K562 (cell line): ENCODE results near the gene CD44. TPM values are rescaled to one million over a fixed set of nuclear protein-coding genes. Genes with fewer than 3 reads are reported as not detected.

Experiments
- ATAC-seq: fragments of 200-7000 bp; cut with Tn5 transposase; 3 replicates; pipeline ENCODE4 v1.9.1; 2020; ENCODE audit warnings: moderate library complexity
- BruUV-seq: library from RNA; stranded (reverse); fragments of 400-500 nt; replicated peaks from 2 replicates; lab custom pipeline; 2021; lab: Mats Ljungman, UMichigan
- CTCF ChIA-PET: fragments of 300-600 bp; formaldehyde crosslinking; extraction: SDS; loops from one replicate; lab custom pipeline; 2021; ENCODE audit warnings: low intra/inter-chr PET ratio; lab: Yijun Ruan, JAX
- POLR2A ChIA-PET: fragments of 300-600, 350-650 bp; sonication (Branson Sonifier 250); formaldehyde crosslinking; extraction: SDS; loops from one replicate; lab custom pipeline; 2021; ENCODE audit warnings: antibody characterized with exemption, inconsistent platforms; lab: Yijun Ruan, JAX
- DNase-seq, 4 experiments: peaks; one replicate each; pipeline versions ENCODE4 v3.0.0 to v3.0.0-alpha.2; 2011 to 2018; ENCODE audit warnings: low spot score in 3 of 4, mixed read lengths in 3 of 4; ENCODE audit errors: extremely low read depth in 1 of 4
- FAIRE-seq: peaks from 2 replicates; lab custom pipeline; 2011; peaks lifted over from hg19 to GRCh38; lab: Jason Lieb, UNC
- H2AFZ ChIP-seq: 2 replicates; pipeline ENCODE4 v1.6.0; 2011; ENCODE audit warnings: low read depth, low read length, control low read depth, inconsistent platforms
- H3K27ac ChIP-seq: fragments of 200-600 bp; 3 replicates; pipeline ENCODE4 v1.8.0; 2011; ENCODE audit warnings: low read depth, mild to moderate bottlenecking, control low read depth, inconsistent platforms, low read length, moderate library complexity, mixed read lengths; ENCODE audit errors: extremely low read depth
- H3K27me3 ChIP-seq, 2 experiments: fragments of 300-600 bp in 1 of 2; 2 replicates in 1 of 2; 3 replicates in 1 of 2; pipeline versions ENCODE4 v1.6.0 to v1.8.0; 2011; ENCODE audit warnings: inconsistent platforms in 2 of 2, low read length in 2 of 2, mild to moderate bottlenecking in 1 of 2, mixed read lengths in 1 of 2, moderate library complexity in 1 of 2; ENCODE audit not compliant: control insufficient read depth in 2 of 2, insufficient read depth in 2 of 2
- H3K36me3 ChIP-seq: fragments of 300-600 bp; 3 replicates; pipeline ENCODE4 v1.8.0; 2011; ENCODE audit warnings: mild to moderate bottlenecking, low read length, inconsistent platforms; ENCODE audit not compliant: control insufficient read depth, insufficient read depth
- H3K4me1 ChIP-seq, 2 experiments: fragments of 200-600 bp in 1 of 2; replicated peaks in 1 of 2; 2 replicates in 1 of 2; 3 replicates in 1 of 2; pipeline versions ENCODE4 v1.5.1 to v1.8.0; 2011; ENCODE audit warnings: inconsistent platforms in 2 of 2, low read length in 2 of 2, mild to moderate bottlenecking in 1 of 2, mixed read lengths in 1 of 2, moderate library complexity in 1 of 2; ENCODE audit not compliant: control insufficient read depth in 2 of 2, insufficient read depth in 2 of 2
- H3K4me2 ChIP-seq: 2 replicates; pipeline ENCODE4 v1.6.1; 2011; ENCODE audit warnings: low read length, control low read depth, inconsistent platforms, mixed read lengths; ENCODE audit not compliant: insufficient read depth
- H3K4me3 ChIP-seq: fragments of 200-600 bp; sonication (generic), shearing (Covaris generic); 2 replicates; pipeline ENCODE4 v1.5.1; 2016; ENCODE audit warnings: control low read depth, inconsistent platforms
- H3K79me2 ChIP-seq: fragments of 200-600 bp; 3 replicates; pipeline ENCODE4 v1.8.0; 2011; ENCODE audit warnings: low read length, inconsistent platforms; ENCODE audit not compliant: control insufficient read depth, insufficient read depth
- H3K9ac ChIP-seq, 2 experiments: 2 replicates each; pipeline versions ENCODE4 v1.6.0 to v1.6.1; 2011; ENCODE audit warnings: low read depth in 2 of 2, low read length in 2 of 2, control low read depth in 1 of 2, inconsistent platforms in 1 of 2, mild to moderate bottlenecking in 1 of 2, mixed read lengths in 1 of 2; ENCODE audit not compliant: insufficient read depth in 1 of 2
- H3K9me1 ChIP-seq: one replicate; pipeline ENCODE4 v1.6.0; 2011; ENCODE audit warnings: inconsistent platforms, mild to moderate bottlenecking, low read length, moderate library complexity; ENCODE audit not compliant: control insufficient read depth, insufficient read depth
- H3K9me3 ChIP-seq: replicated peaks from 2 replicates; pipeline ENCODE4 v1.5.1; 2011; ENCODE audit warnings: low read depth, low read length, inconsistent platforms; ENCODE audit not compliant: control insufficient read depth, insufficient read depth
- H4K20me1 ChIP-seq: replicated peaks from 2 replicates; pipeline ENCODE4 v1.6.1; 2011; ENCODE audit warnings: low read length, inconsistent platforms, mixed read lengths; ENCODE audit not compliant: control insufficient read depth, insufficient read depth
- CEBPG ChIP-seq, 3 experiments: fragments of 200-800 bp in 1 of 3; sonication (Bioruptor generic) in 1 of 3; sonication (generic) in 1 of 3; formaldehyde crosslinking in 1 of 3; IDR thresholded peaks in 2 of 3; conservative IDR thresholded peaks in 1 of 3; 2 replicates each; pipeline versions ENCODE4 v1.6.1 to v1.8.0; 2016 to 2022; ENCODE audit warnings: missing compliant biosample characterization in 2 of 3, missing genetic modification characterization in 2 of 3, mild to moderate bottlenecking in 1 of 3, missing genetic modification reagents in 1 of 3
- DNMT1 ChIP-seq: fragments of 450-650 bp; IDR thresholded peaks from 2 replicates; pipeline ENCODE4 v1.6.1; 2016; ENCODE audit warnings: antibody characterized with exemption, mild to moderate bottlenecking
- ESRRB ChIP-seq: fragments of 250-450 bp; sonication (Bioruptor Pico); IDR thresholded peaks from 2 replicates; pipeline ENCODE4 v1.5.0; 2020; ENCODE audit warnings: mild to moderate bottlenecking, moderate library complexity, borderline replicate concordance
- GATA2 ChIP-seq: sonication (generic); formaldehyde crosslinking; IDR thresholded peaks from 2 replicates; pipeline ENCODE4 v1.4.0; 2020; ENCODE audit warnings: mild to moderate bottlenecking, missing genetic modification reagents
- NCOA6 ChIP-seq: fragments of 450-650 bp; IDR thresholded peaks from 2 replicates; pipeline ENCODE4 v1.6.1; 2017; ENCODE audit warnings: mild to moderate bottlenecking
- NEUROD1 ChIP-seq: fragments of 150-350 bp; IDR thresholded peaks from 2 replicates; pipeline ENCODE4 v1.6.1; 2014; ENCODE audit warnings: borderline replicate concordance, low read length, low read depth; ENCODE audit not compliant: partially characterized antibody
- POLR2B ChIP-seq: fragments of 450-650 bp; IDR thresholded peaks from 2 replicates; pipeline ENCODE4 v1.6.1; 2018; ENCODE audit warnings: low read depth; ENCODE audit not compliant: partially characterized antibody
- POLR3G ChIP-seq: IDR thresholded peaks from 2 replicates; pipeline ENCODE4 v1.6.1; 2011; ENCODE audit not compliant: insufficient read length, insufficient replicate concordance; ENCODE audit errors: extremely low read depth
- RBM25 ChIP-seq: fragments of 200-400 bp; formaldehyde crosslinking; IDR thresholded peaks from 2 replicates; pipeline ENCODE4 v1.6.1; 2018; ENCODE audit warnings: low read length, low read depth, moderate library complexity; ENCODE audit not compliant: severe bottlenecking
- SRSF1 ChIP-seq: fragments of 200-400 bp; formaldehyde crosslinking; IDR thresholded peaks from 2 replicates; pipeline ENCODE4 v1.6.1; 2017; ENCODE audit warnings: mild to moderate bottlenecking, low read depth, low read length, moderate library complexity
- TCFL5 ChIP-seq: fragments of 250-450 bp; sonication (Bioruptor Pico); conservative IDR thresholded peaks from 2 replicates; pipeline ENCODE4 v1.6.1; 2021; ENCODE audit warnings: mild to moderate bottlenecking, moderate library complexity, matching md5 sums
- ZC3H4 ChIP-seq: sonication (generic); formaldehyde crosslinking; IDR thresholded peaks from 2 replicates; pipeline ENCODE4 v1.9.0; 2021; ENCODE audit warnings: missing genetic modification reagents, borderline replicate concordance
- ZNF174 ChIP-seq: fragments of 250-450 bp; sonication (Bioruptor Pico); IDR thresholded peaks from 2 replicates; pipeline ENCODE4 v1.4.0; 2020; ENCODE audit warnings: mild to moderate bottlenecking
- ZNF589 ChIP-seq: fragments of 200-800 bp; sonication (Bioruptor generic); IDR thresholded peaks from 2 replicates; pipeline ENCODE4 v1.6.1; 2016; ENCODE audit warnings: low read depth, missing genetic modification characterization, missing compliant biosample characterization
- ZNF766 ChIP-seq: fragments of 200-800 bp; sonication (Bioruptor generic); conservative IDR thresholded peaks from 2 replicates; pipeline ENCODE4 v1.6.1; 2016; ENCODE audit warnings: missing genetic modification characterization, missing compliant biosample characterization
- WGBS: fragments of 100-300 bp; shearing (Covaris generic); methylation state at CpG from one replicate; pipeline ENCODE4 v1.1.6; 2016; ENCODE audit warnings: low coverage, mixed read lengths; ENCODE audit not compliant: insufficient coverage; ENCODE audit errors: missing lambda C conversion rate; 5-methylcytosine and 5-hydroxymethylcytosine counted together
- in situ Hi-C: fragments of 300-500 bp; cut with MboI; formaldehyde crosslinking; loops from 4 replicates; pipeline ENCODE4 v1.15.0; 2018; ENCODE audit warnings: inconsistent platforms, mixed read lengths
- intact Hi-C: fragments of 100-400 bp; cut with micrococcal nuclease; formaldehyde crosslinking; loops from 2 replicates; pipeline ENCODE4 v1.14.2; 2022
- polyA plus RNA-seq, 8 experiments: library from polyadenylated mRNA; depleted of rRNA in 4 of 8; stranded (reverse) in 5 of 8; unstranded in 3 of 8; fragments of >200 nt; fragmentation: Nextera tagmentation in 2 of 8; fragmentation: Illumina TruSeq in 1 of 8; extraction: Ambion mirVana in 2 of 8; extraction: Trizol in 1 of 8; gene quantifications; 2 replicates each; pipeline versions ENCODE4 v1.2.1 to v1.2.3, GENCODE V29; 2011 to 2014; ENCODE audit warnings: inconsistent platforms in 1 of 8, missing spikeins in 1 of 8
- total RNA-seq, 7 experiments: library from RNA; depleted of rRNA in 6 of 7; stranded (reverse); fragments of >200 nt in 6 of 7; fragmentation: Illumina TruSeq in 2 of 7; extraction: Trizol in 2 of 7; gene quantifications; 2 replicates each; pipeline versions ENCODE4 v1.2.1 to v1.2.3, GENCODE V29; 2011 to 2021; ENCODE audit warnings: low replicate concordance in 1 of 7
- TF ChIP-seq, protein P1 (sequence below): sonication (generic); formaldehyde crosslinking; IDR thresholded peaks from 2 replicates; pipeline ENCODE4 v1.8.1; 2023; ENCODE audit warnings: missing genetic modification reagents, mild to moderate bottlenecking, borderline replicate concordance

The CD44 gene
- total and polyA plus RNA-seq, 9 of the 15 experiments (the other 6 are each of a cell fraction or from before 2014, with no cell fraction given), result 1.2 to 13.9 (median 3.0) TPM

DNA sequence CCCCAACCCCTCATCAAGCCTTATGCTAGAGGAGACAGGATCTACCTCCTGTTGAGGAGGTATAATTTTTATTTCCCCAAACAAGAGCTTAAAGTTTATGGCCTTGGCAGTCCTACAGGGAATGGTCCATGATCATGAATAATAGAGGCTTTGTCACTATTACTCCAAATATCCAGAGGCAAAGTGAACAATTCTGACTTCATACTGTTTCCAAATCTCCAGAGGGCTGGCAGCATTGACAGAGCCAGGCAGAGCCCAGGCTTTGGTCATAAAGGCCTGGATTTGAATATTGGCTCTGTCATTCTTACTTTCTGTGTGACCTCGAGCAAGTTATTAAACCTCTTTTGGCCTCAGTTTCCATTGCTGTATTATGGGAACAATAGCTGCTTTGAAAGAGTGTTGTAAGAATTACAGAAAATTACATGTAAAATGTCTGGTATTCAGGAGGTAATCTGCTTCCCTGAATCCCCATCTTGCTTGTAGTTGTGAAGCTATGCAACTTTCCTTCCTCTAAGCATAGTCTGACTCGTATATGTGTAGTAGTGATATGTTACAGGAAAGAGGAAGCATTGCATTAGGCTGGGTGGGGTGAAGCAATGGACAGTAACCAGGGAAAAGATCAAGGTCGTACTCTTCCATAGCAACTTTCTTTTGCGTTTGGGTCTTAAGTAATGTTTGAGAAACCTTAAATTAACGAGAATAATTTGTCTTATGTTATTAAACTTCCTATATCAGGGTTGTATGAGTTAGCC, 88.8 kb downstream of the CD44 start:
- in situ Hi-C loops (loop anchor here (25.0 kb wide), 1 partner anchor 290 kb away; no protein-coding TSS in a partner anchor), intact Hi-C loops (no loop called here)
- Histone ChIP-seq H3K27ac (no peak overlapping the region), H3K27me3 (peaks cover 4 to 5% of the 10 kb centered on the region in 2 experiments; a peak in 1 of 5 replicates), H4K20me1 (no peaks in the 10 kb centered on the region; the same call in 1 of the 2 replicates), H3K9me3 (no peaks in the 10 kb centered on the region), H3K36me3 (no peaks in the 10 kb centered on the region), H3K9me1 (no peaks in the 10 kb centered on the region), H3K9ac (no peak overlapping the region), H2AFZ (no peak overlapping the region), H3K4me1 (no peaks in the 10 kb centered on the region), H3K4me2 (no peak overlapping the region), H3K79me2 (no peaks in the 10 kb centered on the region), H3K4me3 (no peak overlapping the region)
- ATAC-seq (no peak), FAIRE-seq (no peak), DNase-seq (no peak)
- 2% methylated on average over 5 of the region's 5 CpGs for WGBS
- POLR2A ChIA-PET, result no interaction called here
- TF ChIP-seq, protein P1, sequence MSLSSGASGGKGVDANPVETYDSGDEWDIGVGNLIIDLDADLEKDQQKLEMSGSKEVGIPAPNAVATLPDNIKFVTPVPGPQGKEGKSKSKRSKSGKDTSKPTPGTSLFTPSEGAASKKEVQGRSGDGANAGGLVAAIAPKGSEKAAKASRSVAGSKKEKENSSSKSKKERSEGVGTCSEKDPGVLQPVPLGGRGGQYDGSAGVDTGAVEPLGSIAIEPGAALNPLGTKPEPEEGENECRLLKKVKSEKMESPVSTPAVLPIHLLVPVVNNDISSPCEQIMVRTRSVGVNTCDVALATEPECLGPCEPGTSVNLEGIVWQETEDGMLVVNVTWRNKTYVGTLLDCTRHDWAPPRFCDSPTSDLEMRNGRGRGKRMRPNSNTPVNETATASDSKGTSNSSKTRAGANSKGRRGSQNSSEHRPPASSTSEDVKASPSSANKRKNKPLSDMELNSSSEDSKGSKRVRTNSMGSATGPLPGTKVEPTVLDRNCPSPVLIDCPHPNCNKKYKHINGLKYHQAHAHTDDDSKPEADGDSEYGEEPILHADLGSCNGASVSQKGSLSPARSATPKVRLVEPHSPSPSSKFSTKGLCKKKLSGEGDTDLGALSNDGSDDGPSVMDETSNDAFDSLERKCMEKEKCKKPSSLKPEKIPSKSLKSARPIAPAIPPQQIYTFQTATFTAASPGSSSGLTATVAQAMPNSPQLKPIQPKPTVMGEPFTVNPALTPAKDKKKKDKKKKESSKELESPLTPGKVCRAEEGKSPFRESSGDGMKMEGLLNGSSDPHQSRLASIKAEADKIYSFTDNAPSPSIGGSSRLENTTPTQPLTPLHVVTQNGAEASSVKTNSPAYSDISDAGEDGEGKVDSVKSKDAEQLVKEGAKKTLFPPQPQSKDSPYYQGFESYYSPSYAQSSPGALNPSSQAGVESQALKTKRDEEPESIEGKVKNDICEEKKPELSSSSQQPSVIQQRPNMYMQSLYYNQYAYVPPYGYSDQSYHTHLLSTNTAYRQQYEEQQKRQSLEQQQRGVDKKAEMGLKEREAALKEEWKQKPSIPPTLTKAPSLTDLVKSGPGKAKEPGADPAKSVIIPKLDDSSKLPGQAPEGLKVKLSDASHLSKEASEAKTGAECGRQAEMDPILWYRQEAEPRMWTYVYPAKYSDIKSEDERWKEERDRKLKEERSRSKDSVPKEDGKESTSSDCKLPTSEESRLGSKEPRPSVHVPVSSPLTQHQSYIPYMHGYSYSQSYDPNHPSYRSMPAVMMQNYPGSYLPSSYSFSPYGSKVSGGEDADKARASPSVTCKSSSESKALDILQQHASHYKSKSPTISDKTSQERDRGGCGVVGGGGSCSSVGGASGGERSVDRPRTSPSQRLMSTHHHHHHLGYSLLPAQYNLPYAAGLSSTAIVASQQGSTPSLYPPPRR, result no peak
- TF ChIP-seq RBM25, result peak; percentile 50
- TF ChIP-seq GATA2 (CRISPR knock-in tag), result no peak
- no peak for TF ChIP-seq ZC3H4 (CRISPR knock-in tag)
- TF ChIP-seq ZNF589 (CRISPR knock-in tag), result no peak
- TF ChIP-seq CEBPG (CRISPR knock-in tag; IDR thresholded peaks at IDR 0.05), result peak; percentile 82
- peak; percentile 48 to 75 for TF ChIP-seq CEBPG (tag; conservative IDR thresholded peaks at IDR 0.05 in 1 of 2, IDR thresholded peaks at IDR 0.05 in 1 of 2)
- TF ChIP-seq POLR2B, result no peak
- TF ChIP-seq ESRRB (CRISPR knock-in tag), result no peak
- no peak for TF ChIP-seq DNMT1
- TF ChIP-seq SRSF1, result no peak
- TF ChIP-seq ZNF766, result no peak
- TF ChIP-seq NCOA6, result no peak
- no peak for TF ChIP-seq NEUROD1
- no peak for TF ChIP-seq ZNF174 (CRISPR knock-in tag)
- no peak for TF ChIP-seq TCFL5 (CRISPR knock-in tag)
- TF ChIP-seq POLR3G, result no peak
- BruUV-seq, result no TSS peak
- CTCF ChIA-PET, result no interaction called here
